K562 (cell line): Measurements from ENCODE around the gene CCNC. TPM values are rescaled to one million over a fixed set of nuclear protein-coding genes. Genes with fewer than 3 reads are reported as not detected.

Source experiments
- ATAC-seq: fragments of 200-7000 bp; cut with Tn5 transposase; 3 replicates; pipeline ENCODE4 v1.9.1; 2020; ENCODE audit warnings: moderate library complexity
- BruUV-seq: library from RNA; stranded (reverse); fragments of 400-500 nt; replicated peaks from 2 replicates; lab custom pipeline; 2021; lab: Mats Ljungman, UMichigan
- CTCF ChIA-PET: fragments of 300-600 bp; formaldehyde crosslinking; extraction: SDS; loops from one replicate; lab custom pipeline; 2021; ENCODE audit warnings: low intra/inter-chr PET ratio; lab: Yijun Ruan, JAX
- POLR2A ChIA-PET: fragments of 300-600, 350-650 bp; sonication (Branson Sonifier 250); formaldehyde crosslinking; extraction: SDS; loops from one replicate; lab custom pipeline; 2021; ENCODE audit warnings: antibody characterized with exemption, inconsistent platforms; lab: Yijun Ruan, JAX
- DNase-seq, 4 experiments: peaks; one replicate each; pipeline versions ENCODE4 v3.0.0 to v3.0.0-alpha.2; 2011 to 2018; ENCODE audit warnings: low spot score in 3 of 4, mixed read lengths in 3 of 4; ENCODE audit errors: extremely low read depth in 1 of 4
- FAIRE-seq: peaks from 2 replicates; lab custom pipeline; 2011; peaks lifted over from hg19 to GRCh38; lab: Jason Lieb, UNC
- H2AFZ ChIP-seq: 2 replicates; pipeline ENCODE4 v1.6.0; 2011; ENCODE audit warnings: low read depth, low read length, control low read depth, inconsistent platforms
- H3K27ac ChIP-seq: fragments of 200-600 bp; 3 replicates; pipeline ENCODE4 v1.8.0; 2011; ENCODE audit warnings: low read depth, mild to moderate bottlenecking, control low read depth, inconsistent platforms, low read length, moderate library complexity, mixed read lengths; ENCODE audit errors: extremely low read depth
- H3K27me3 ChIP-seq, 2 experiments: fragments of 300-600 bp in 1 of 2; 2 replicates in 1 of 2; 3 replicates in 1 of 2; pipeline versions ENCODE4 v1.6.0 to v1.8.0; 2011; ENCODE audit warnings: inconsistent platforms in 2 of 2, low read length in 2 of 2, mild to moderate bottlenecking in 1 of 2, mixed read lengths in 1 of 2, moderate library complexity in 1 of 2; ENCODE audit not compliant: control insufficient read depth in 2 of 2, insufficient read depth in 2 of 2
- H3K36me3 ChIP-seq: fragments of 300-600 bp; 3 replicates; pipeline ENCODE4 v1.8.0; 2011; ENCODE audit warnings: mild to moderate bottlenecking, low read length, inconsistent platforms; ENCODE audit not compliant: control insufficient read depth, insufficient read depth
- H3K4me1 ChIP-seq, 2 experiments: fragments of 200-600 bp in 1 of 2; replicated peaks in 1 of 2; 2 replicates in 1 of 2; 3 replicates in 1 of 2; pipeline versions ENCODE4 v1.5.1 to v1.8.0; 2011; ENCODE audit warnings: inconsistent platforms in 2 of 2, low read length in 2 of 2, mild to moderate bottlenecking in 1 of 2, mixed read lengths in 1 of 2, moderate library complexity in 1 of 2; ENCODE audit not compliant: control insufficient read depth in 2 of 2, insufficient read depth in 2 of 2
- H3K4me2 ChIP-seq: 2 replicates; pipeline ENCODE4 v1.6.1; 2011; ENCODE audit warnings: low read length, control low read depth, inconsistent platforms, mixed read lengths; ENCODE audit not compliant: insufficient read depth
- H3K4me3 ChIP-seq: fragments of 200-600 bp; sonication (generic), shearing (Covaris generic); 2 replicates; pipeline ENCODE4 v1.5.1; 2016; ENCODE audit warnings: control low read depth, inconsistent platforms
- H3K79me2 ChIP-seq: fragments of 200-600 bp; 3 replicates; pipeline ENCODE4 v1.8.0; 2011; ENCODE audit warnings: low read length, inconsistent platforms; ENCODE audit not compliant: control insufficient read depth, insufficient read depth
- H3K9ac ChIP-seq, 2 experiments: 2 replicates each; pipeline versions ENCODE4 v1.6.0 to v1.6.1; 2011; ENCODE audit warnings: low read depth in 2 of 2, low read length in 2 of 2, control low read depth in 1 of 2, inconsistent platforms in 1 of 2, mild to moderate bottlenecking in 1 of 2, mixed read lengths in 1 of 2; ENCODE audit not compliant: insufficient read depth in 1 of 2
- H3K9me1 ChIP-seq: one replicate; pipeline ENCODE4 v1.6.0; 2011; ENCODE audit warnings: inconsistent platforms, mild to moderate bottlenecking, low read length, moderate library complexity; ENCODE audit not compliant: control insufficient read depth, insufficient read depth
- H3K9me3 ChIP-seq: replicated peaks from 2 replicates; pipeline ENCODE4 v1.5.1; 2011; ENCODE audit warnings: low read depth, low read length, inconsistent platforms; ENCODE audit not compliant: control insufficient read depth, insufficient read depth
- H4K20me1 ChIP-seq: replicated peaks from 2 replicates; pipeline ENCODE4 v1.6.1; 2011; ENCODE audit warnings: low read length, inconsistent platforms, mixed read lengths; ENCODE audit not compliant: control insufficient read depth, insufficient read depth
- CBX3 ChIP-seq, 2 experiments: IDR thresholded peaks; 1 replicate in 1 of 2; 2 replicates in 1 of 2; pipeline ENCODE4 v1.6.1; 2012; ENCODE audit warnings: inconsistent platforms in 2 of 2, low read length in 2 of 2, borderline replicate concordance in 1 of 2, control low read depth in 1 of 2
- CREM ChIP-seq: IDR thresholded peaks from 2 replicates; pipeline ENCODE4 v1.6.1; 2014; ENCODE audit warnings: antibody characterized with exemption, low read depth
- WGBS: fragments of 100-300 bp; shearing (Covaris generic); methylation state at CpG from one replicate; pipeline ENCODE4 v1.1.6; 2016; ENCODE audit warnings: low coverage, mixed read lengths; ENCODE audit not compliant: insufficient coverage; ENCODE audit errors: missing lambda C conversion rate; 5-methylcytosine and 5-hydroxymethylcytosine counted together
- in situ Hi-C: fragments of 300-500 bp; cut with MboI; formaldehyde crosslinking; loops from 4 replicates; pipeline ENCODE4 v1.15.0; 2018; ENCODE audit warnings: inconsistent platforms, mixed read lengths
- intact Hi-C: fragments of 100-400 bp; cut with micrococcal nuclease; formaldehyde crosslinking; loops from 2 replicates; pipeline ENCODE4 v1.14.2; 2022
- polyA plus RNA-seq, 8 experiments: library from polyadenylated mRNA; depleted of rRNA in 4 of 8; stranded (reverse) in 5 of 8; unstranded in 3 of 8; fragments of >200 nt; fragmentation: Nextera tagmentation in 2 of 8; fragmentation: Illumina TruSeq in 1 of 8; extraction: Ambion mirVana in 2 of 8; extraction: Trizol in 1 of 8; gene quantifications; 2 replicates each; pipeline versions ENCODE4 v1.2.1 to v1.2.3, GENCODE V29; 2011 to 2014; ENCODE audit warnings: inconsistent platforms in 1 of 8, missing spikeins in 1 of 8
- total RNA-seq, 7 experiments: library from RNA; depleted of rRNA in 6 of 7; stranded (reverse); fragments of >200 nt in 6 of 7; fragmentation: Illumina TruSeq in 2 of 7; extraction: Trizol in 2 of 7; gene quantifications; 2 replicates each; pipeline versions ENCODE4 v1.2.1 to v1.2.3, GENCODE V29; 2011 to 2021; ENCODE audit warnings: low replicate concordance in 1 of 7
- TF ChIP-seq, protein P1 (sequence below), 2 experiments: fragments of 450-650 bp; IDR thresholded peaks; 2 replicates each; pipeline ENCODE4 v1.6.1; 2018; ENCODE audit warnings: mild to moderate bottlenecking in 2 of 2, low read depth in 1 of 2; ENCODE audit not compliant: partially characterized antibody in 2 of 2

The CCNC gene
- total and polyA plus RNA-seq, 9 of the 15 experiments (the other 6 are each of a cell fraction or from before 2014, with no cell fraction given), result 68.7 to 177 (median 99.6) TPM

- POLR2A ChIA-PET, result no interaction called here
- Histone ChIP-seq H3K27ac (no peak overlapping the region), H3K36me3 (no peaks in the 10 kb centered on the region)
- TF ChIP-seq CREM, result no peak
- 0 out of 3 replicates have a peak, but pooled peaks of 1 of the 2 experiments have one; percentile 7 for TF ChIP-seq CBX3 (IDR thresholded peaks at IDR 0.05; ENCODE audit: borderline replicate concordance in 1 of 2, low read length in 2 of 2)
- TF ChIP-seq, protein P1, sequence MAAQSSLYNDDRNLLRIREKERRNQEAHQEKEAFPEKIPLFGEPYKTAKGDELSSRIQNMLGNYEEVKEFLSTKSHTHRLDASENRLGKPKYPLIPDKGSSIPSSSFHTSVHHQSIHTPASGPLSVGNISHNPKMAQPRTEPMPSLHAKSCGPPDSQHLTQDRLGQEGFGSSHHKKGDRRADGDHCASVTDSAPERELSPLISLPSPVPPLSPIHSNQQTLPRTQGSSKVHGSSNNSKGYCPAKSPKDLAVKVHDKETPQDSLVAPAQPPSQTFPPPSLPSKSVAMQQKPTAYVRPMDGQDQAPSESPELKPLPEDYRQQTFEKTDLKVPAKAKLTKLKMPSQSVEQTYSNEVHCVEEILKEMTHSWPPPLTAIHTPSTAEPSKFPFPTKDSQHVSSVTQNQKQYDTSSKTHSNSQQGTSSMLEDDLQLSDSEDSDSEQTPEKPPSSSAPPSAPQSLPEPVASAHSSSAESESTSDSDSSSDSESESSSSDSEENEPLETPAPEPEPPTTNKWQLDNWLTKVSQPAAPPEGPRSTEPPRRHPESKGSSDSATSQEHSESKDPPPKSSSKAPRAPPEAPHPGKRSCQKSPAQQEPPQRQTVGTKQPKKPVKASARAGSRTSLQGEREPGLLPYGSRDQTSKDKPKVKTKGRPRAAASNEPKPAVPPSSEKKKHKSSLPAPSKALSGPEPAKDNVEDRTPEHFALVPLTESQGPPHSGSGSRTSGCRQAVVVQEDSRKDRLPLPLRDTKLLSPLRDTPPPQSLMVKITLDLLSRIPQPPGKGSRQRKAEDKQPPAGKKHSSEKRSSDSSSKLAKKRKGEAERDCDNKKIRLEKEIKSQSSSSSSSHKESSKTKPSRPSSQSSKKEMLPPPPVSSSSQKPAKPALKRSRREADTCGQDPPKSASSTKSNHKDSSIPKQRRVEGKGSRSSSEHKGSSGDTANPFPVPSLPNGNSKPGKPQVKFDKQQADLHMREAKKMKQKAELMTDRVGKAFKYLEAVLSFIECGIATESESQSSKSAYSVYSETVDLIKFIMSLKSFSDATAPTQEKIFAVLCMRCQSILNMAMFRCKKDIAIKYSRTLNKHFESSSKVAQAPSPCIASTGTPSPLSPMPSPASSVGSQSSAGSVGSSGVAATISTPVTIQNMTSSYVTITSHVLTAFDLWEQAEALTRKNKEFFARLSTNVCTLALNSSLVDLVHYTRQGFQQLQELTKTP (IDR thresholded peaks at IDR 0.05; ENCODE audit: low read depth in 1 of 2, partially characterized antibody in 2 of 2), result no peak
- TF ChIP-seq, all 486 proteins: peak for 1
- Histone ChIP-seq H3K9me1 (no peaks in the 10 kb centered on the region), H2AFZ (no peak overlapping the region), H3K4me2 (no peak overlapping the region), H3K79me2 (no peaks in the 10 kb centered on the region), H3K4me3 (no peak overlapping the region), H4K20me1 (no peaks in the 10 kb centered on the region), H3K4me1 (peaks cover 3 to 10% of the 10 kb centered on the region in 2 experiments; a peak in 3 of 5 replicates), H3K27me3 (peaks cover 6 to 18% of the 10 kb centered on the region in 2 experiments; a peak in 3 of 5 replicates), H3K9ac (no peak overlapping the region), H3K9me3 (no peaks in the 10 kb centered on the region)
- no peak for FAIRE-seq
- intact Hi-C loops, result no loop called here
- in situ Hi-C loops, result no loop called here
- no peak for ATAC-seq
- DNase-seq, result no peak
- 77% methylated on average over 25 of the region's 56 CpGs for WGBS
- no TSS peak for BruUV-seq
- CTCF ChIA-PET, result interaction anchor here (0.6 kb wide), 1 partner anchor 897 kb away, joined by 3 read pairs; no protein-coding TSS in a partner anchor
These were observed 44.3 kb upstream of the CCNC start for GRCh38 chr6:99612551-99613408.
